ENCODE data around the gene CELF4.

The CELF4 gene

DNA sequence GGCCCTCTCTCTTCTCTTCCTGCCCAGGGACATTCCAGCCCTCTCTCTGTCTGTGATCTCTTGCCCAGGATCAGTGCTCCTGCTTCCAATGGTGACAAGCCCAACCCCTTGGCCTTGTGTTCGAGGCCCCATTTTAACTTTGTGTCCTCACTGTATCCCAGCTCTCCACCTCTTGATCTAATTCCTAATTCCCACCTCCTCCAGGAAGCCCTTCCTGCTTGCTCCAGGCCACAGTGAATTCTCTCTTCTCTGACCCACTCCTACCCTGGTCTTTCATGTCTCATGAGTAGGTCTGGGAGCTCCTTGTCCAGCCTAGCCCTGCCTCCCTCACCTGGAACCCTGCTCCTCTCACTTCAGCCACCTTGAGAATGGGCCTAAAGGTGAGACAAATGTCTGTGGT, 249.1 kb downstream of the CELF4 start:
- DNase-seq (ENCODE audit: low read depth, low spot score) = no peak
- H3K4me3 ChIP-seq (ENCODE audit: low read depth, low read length) = no peak overlapping the region
- TF ChIP-seq, protein P1, sequence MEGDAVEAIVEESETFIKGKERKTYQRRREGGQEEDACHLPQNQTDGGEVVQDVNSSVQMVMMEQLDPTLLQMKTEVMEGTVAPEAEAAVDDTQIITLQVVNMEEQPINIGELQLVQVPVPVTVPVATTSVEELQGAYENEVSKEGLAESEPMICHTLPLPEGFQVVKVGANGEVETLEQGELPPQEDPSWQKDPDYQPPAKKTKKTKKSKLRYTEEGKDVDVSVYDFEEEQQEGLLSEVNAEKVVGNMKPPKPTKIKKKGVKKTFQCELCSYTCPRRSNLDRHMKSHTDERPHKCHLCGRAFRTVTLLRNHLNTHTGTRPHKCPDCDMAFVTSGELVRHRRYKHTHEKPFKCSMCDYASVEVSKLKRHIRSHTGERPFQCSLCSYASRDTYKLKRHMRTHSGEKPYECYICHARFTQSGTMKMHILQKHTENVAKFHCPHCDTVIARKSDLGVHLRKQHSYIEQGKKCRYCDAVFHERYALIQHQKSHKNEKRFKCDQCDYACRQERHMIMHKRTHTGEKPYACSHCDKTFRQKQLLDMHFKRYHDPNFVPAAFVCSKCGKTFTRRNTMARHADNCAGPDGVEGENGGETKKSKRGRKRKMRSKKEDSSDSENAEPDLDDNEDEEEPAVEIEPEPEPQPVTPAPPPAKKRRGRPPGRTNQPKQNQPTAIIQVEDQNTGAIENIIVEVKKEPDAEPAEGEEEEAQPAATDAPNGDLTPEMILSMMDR (IDR thresholded peaks at IDR 0.05; ENCODE audit: insufficient read depth, low read length, missing control alignments) = no peak
- ChIA-PET CTCF (no interaction called here), POLR2A (no interaction called here)

DNA sequence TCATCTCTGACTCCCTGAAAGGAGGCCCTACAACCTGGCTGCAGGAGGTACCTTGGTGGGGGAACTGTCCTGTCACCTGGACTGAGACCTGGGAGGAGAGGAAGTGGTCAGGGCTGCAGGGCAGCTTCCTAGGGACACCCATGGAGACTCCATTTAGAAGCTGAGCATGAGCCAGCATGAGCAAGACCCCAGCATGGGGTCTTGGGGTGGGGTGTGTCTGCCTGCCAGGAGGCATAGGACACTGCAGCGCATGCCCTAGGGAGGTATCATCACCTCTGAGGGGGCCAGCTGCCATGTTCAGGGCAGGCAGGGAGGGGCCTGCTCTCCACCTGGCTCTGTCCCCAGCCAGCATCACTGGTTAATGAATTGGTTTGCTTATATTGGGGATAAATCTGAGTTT, 249.7 kb downstream of the CELF4 start:
- ChIA-PET CTCF (no interaction called here), POLR2A (no interaction called here)
- H3K4me3 ChIP-seq (ENCODE audit: low read depth, low read length) = no peak overlapping the region
- DNase-seq (ENCODE audit: low read depth, low spot score) = no peak
- TF ChIP-seq, protein P1 (IDR thresholded peaks at IDR 0.05; ENCODE audit: insufficient read depth, low read length, missing control alignments) = no peak

DNA sequence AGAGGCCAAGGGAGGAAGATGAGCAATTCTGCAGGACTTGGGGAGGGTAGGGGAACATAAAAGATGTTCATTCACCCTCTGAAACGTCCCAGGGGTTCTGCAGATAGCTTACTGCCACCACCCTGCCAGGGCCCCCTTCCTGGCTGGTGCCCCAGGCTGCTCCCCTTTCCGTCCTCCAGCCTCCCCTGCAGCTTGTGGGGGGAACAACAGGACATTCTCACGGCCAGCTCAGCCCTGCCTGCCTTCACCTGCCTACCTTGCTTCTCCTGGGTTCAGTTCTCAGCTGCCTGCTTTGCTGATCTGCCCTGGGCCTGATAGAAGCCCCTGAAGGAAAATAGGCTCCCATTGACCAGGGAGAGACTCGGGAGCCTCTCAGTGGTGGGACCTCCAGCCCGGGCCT, 251.1 kb downstream of the CELF4 start:
- TF ChIP-seq, protein P1 (IDR thresholded peaks at IDR 0.05; ENCODE audit: insufficient read depth, low read length, missing control alignments) = no peak
- POLR2A ChIA-PET = no interaction called here
- CTCF ChIA-PET = interaction anchor here (6.2 kb wide), 1 partner anchor 8 kb away, joined by 47 read pairs; no protein-coding TSS in a partner anchor
- no peak for DNase-seq (ENCODE audit: low read depth, low spot score)
- no peak overlapping the region for H3K4me3 ChIP-seq (ENCODE audit: low read depth, low read length)

DNA sequence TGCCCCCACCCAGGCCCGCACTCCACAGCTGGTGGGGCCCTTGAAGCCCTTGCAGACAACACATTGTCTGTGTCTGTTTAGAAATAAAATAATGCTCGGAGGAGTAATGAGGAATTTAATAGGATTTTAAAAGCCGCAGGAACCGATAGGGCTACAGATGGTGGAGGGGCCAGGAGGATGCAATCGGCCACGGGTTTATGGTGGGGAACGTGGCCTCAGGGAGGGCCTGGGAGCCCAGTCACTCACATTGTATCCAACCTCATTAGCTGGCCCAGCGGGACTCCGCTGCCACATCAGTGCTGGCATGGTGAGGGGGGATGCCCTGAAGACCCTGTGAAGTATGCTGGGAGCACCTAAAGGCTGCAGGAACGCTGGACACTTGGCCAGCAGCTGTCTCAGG, 252.0 kb downstream of the CELF4 start:
- no peak overlapping the region for H3K4me3 ChIP-seq (ENCODE audit: low read depth, low read length)
- ChIA-PET CTCF (interaction anchor here (1.1 to 6.2 kb wide), 2 partner anchors 9 to 11 kb away, joined by 4 to 47 read pairs; no protein-coding TSS in a partner anchor), POLR2A (no interaction called here)
- DNase-seq (ENCODE audit: low read depth, low spot score) = no peak
- TF ChIP-seq, protein P1 (IDR thresholded peaks at IDR 0.05; ENCODE audit: insufficient read depth, low read length, missing control alignments) = no peak

DNA sequence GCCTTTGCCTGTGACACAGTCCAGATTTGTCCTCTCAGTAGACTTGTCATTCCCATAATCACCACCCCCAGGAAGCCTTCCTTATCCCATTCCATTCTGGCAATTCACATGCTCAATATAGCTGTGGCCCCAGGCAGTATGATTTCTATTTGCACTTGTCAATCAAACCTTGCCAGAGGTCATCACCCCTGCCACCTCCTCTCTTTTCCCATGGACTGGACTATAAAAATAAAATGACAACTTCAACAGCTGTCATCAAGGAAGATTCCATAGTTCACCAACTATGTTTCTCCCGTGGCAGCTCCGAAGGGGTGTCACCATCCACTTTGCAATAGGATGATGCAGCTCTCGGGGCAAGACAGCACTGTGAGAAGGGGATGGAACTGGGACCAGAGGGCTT, 255.7 kb downstream of the CELF4 start:
- CTCF ChIA-PET = interaction anchor here (1.5 to 6.2 kb wide), 2 partner anchors 8 to 13 kb away, joined by 3 to 47 read pairs; no protein-coding TSS in a partner anchor
- TF ChIP-seq, protein P1 (IDR thresholded peaks at IDR 0.05; ENCODE audit: insufficient read depth, low read length, missing control alignments) = no peak
- no peak for DNase-seq (ENCODE audit: low read depth, low spot score)
- H3K4me3 ChIP-seq (ENCODE audit: low read depth, low read length) = no peak overlapping the region
- POLR2A ChIA-PET = no interaction called here

DNA sequence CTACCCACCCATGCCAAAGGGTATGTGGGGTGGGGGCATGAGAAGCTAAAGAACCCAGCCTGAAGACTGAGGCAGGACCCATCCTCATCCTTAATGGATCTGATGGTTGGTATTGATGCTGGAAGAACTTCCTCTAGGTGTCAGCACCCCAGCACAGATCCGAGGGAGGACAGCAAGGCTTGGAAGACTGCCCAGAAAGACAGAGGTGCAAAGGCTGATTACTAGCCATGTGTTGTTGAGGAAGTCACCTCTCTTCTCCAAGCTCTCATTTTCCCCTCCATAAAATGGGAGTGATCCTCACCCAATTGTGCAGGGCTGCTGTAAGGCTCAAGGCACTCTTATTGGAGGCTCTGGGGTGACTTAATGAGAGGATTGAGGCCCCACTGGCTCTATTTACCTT, 256.5 kb downstream of the CELF4 start:
- ChIA-PET CTCF (interaction anchor here (1.5 to 6.2 kb wide), 3 partner anchors 9 to 15 kb away, joined by 3 to 47 read pairs (median 4); no protein-coding TSS in a partner anchor), POLR2A (no interaction called here)
- no peak overlapping the region for H3K4me3 ChIP-seq (ENCODE audit: low read depth, low read length)
- no peak for DNase-seq (ENCODE audit: low read depth, low spot score)
- TF ChIP-seq, protein P1 (IDR thresholded peaks at IDR 0.05; ENCODE audit: insufficient read depth, low read length, missing control alignments) = no peak

All from AG04449 (cell line).